Fibroblast of peridontal ligament (primary cell): ENCODE results near the gene USP40.

Experiments used
- DNase-seq: peaks from one replicate; pipeline ENCODE4 v3.0.0-alpha.2; 2010; ENCODE audit errors: extremely low read depth

USP40 gene

DNA sequence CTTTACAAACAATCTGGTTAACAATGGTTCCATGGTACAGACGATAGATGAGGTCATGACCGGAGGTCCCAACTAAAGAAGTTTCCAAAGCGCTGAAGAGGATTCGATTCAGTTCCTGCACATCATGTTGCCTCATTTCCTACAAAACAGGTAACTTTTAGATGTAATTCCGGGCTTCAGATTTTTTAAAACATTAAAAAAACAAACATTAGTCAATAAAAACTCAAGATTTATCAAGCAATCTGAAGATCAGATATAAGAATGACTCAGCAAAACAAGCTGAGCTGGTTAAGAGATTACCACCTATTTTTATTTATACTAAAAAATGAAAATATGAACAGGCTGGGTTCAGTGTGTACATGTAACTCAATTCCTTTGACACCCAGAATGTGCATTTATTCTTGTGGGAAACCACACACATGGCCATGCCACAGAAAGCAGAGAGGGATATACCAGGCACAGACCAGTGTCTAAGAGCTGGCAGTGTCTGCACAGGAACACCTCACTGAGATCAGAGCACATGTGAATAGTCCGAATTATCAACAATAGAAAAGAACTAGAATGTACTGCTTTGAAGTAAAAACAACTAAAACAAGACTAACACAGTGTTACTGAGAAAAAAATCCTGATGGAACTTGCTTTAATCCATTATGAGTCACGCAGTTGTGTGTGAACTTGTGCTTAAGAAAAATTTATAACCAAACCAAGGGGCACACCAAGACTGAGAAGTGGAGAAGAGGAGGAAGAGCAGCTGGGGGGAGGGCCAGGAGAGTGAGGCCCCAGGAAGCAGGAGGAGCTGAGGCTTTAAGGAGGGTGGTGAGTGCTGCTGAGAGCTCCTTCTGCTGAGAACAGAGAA is 9.5 kb downstream of the USP40 start:
- DNase-seq = peak; percentile 54

DNA sequence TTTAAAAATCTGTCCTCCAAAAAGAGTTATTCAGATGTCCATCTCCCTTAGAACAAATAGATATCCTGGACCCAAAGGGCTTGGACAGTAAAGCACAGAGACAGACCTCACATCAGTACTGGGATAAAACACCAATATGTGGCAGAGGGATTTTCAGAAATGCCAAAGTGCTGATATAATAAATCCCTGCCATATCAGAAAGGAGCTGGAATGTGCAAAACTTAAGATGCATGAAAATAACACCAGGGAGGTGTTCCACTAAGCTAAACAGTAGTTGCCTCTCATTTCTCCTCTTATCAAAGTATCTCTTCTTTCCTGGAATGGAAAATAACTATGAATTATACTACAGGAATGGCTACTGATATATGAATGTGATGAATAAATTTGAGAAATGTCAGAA is 13.2 kb downstream of the USP40 start:
- no peak for DNase-seq

DNA sequence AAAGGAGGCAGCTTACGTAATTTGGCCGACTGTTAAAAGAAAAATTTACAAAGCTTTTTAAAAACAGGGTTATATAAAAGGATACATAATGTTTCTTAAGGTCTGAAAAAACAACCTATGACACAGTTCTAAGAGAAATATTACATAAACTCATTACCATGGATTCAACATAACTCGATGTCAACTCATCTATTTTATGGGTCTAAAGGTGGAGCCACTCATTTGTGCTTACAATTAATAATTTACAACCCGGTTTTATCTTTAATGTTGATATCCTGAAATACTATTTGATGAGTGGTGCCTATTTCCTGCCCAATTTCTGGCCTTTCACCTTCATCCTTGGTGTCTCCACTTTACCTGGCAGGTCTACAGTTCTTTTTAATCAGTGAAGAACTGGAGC is 15.1 kb downstream of the USP40 start:
- no peak for DNase-seq

DNA sequence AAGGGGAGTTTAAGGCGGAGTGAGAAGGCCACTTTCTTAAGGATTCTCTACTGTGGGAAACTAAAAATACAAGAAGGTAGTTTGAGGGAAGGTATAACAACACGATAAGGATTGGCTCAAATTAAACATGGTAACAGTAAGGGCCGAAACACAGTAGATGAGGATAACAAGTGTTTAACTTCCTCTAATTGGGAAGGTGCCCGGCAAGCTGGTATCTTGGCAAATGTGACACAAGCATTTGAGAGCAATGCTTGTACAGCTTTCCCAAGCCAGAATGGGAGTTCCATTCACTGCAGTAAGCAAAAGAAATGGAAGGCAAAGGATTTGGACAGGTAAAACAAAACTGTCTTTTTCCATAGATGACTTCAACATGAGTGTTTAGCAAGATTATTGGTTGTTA is 19.8 kb downstream of the USP40 start:
- no peak for DNase-seq

DNA sequence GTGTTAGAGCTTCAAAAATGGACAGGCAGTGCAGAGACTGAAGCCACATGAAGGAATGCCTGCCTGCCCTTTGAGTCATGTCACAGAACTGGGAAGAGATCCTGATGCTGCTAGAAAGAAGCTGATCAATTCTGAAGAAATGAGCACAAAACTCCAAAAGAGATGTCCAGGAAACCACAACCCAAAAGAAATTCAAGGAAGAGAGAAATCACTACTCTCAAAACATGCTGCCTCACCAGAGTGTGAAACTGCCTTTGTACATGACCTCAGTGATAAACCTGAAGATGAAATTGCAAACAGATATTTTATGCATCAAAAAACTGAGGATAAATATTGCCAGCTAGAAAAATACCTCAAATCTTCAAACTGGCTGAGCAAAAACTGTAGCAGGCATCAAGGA is 20.5 kb downstream of the USP40 start:
- DNase-seq = no peak

DNA sequence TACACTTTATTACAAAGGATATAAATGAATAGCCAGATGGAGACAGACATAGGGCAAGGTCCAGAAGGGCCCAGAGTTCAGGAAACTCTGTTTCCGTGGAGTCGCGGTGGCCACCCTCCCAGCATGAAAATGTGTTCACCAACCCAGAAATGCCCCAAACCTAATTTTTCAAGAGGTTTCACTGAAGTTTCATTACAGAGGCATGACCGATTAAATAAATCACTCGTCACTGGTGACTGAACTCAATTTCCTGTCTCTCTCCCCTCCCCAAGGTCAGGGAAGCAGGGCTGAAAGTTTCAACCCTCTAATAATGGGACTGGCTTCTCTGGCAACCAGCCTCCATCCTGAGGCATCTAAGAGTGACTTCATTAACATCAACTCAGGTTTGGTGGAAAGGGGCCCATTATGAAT is 22.4 kb downstream of the USP40 start:
- no peak for DNase-seq

DNA sequence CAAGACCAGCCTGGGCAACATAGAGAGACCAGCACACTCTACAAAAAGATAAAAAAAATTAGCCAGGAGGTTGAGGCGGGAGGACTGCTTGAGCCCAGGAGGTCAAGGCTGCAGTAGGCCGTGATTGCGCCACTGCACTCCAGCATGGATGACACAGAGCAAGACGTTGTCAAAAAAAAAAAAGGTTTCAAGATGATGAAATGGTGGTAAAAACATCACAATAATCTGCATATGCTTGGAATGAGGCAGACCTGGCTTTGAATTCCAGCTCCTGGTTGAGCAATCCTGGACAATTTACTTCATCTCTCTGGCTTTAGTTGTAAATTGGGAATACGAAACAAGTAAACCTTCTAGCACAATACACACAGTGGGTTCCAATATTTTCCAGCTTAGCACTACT is 24.1 kb downstream of the USP40 start:
- DNase-seq = peak; percentile 90

DNA sequence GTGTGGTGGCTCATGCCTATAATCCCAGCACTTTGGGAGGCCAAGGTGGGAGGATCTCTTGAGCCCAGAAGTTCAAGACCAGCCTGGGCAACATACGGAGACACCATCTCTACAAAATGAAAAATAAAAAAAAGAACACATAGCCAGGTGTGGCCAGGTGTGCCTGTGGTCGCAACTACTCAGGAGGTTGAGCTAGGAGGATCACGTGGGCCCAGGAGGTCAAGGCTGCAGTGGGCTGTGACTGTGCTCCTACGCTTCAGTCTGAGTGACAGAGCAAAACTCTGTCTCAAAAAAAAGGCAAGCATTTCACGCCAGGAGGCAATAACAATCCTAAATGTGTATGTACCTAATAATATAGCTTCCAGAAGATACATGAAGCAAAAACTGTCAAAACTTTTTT is 27.8 kb downstream of the USP40 start:
- no peak for DNase-seq

DNA sequence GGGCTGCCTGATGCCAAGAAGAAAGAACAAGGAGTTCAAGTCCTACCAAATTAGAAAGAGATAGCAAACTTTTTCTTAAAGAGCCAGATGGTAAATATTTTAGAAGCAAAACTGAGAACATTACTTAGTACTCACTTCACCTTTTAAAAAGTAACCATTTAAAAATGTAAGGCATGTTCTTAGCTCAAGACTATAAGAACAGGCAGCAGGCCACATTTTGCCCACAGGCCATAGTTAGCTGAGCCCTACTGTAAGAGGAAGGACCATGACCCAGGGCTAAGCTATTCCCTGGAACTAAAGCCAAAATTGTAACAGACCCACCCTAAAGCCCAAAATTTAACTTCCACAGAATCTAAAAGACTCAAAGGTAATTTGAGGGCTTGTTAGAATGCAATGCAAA is 31.3 kb downstream of the USP40 start:
- DNase-seq = no peak

DNA sequence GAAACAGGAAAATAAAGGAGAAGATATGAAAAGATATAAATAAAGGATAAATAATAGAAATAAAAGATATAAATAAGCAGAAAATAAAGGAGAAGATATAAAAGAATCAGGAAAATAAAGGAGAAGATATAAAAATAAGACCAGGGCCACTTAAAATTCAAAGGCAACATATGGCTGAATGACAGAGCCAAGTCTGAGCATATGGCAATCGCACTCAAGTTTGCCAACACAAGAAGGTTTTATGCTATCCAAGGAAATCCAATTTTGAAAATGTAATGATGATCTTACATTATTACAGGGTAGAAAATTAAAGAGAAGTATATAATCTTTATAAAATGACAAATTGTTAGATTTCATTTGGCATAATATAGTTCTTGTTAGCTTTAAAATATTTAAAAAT is 33.6 kb downstream of the USP40 start:
- no peak for DNase-seq

DNA sequence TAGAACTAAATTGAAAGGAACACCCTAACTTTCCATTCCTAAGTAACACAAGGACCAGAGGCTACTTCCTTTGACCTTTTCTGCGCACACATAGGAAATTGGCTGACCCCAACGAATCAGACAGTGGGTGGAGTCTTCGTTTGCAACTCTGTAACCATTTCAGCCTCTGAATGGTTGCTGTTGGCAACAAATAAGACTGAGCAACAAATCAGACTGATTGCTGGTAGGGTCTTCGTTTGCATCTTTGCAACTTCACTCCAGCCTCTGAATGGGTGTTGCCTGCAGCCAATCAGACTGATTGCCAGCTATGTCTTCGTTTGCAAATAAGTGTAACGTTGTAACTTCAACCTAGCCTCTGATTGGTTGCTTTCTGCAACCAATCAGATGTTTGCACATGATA is 34.6 kb downstream of the USP40 start:
- no peak for DNase-seq

DNA sequence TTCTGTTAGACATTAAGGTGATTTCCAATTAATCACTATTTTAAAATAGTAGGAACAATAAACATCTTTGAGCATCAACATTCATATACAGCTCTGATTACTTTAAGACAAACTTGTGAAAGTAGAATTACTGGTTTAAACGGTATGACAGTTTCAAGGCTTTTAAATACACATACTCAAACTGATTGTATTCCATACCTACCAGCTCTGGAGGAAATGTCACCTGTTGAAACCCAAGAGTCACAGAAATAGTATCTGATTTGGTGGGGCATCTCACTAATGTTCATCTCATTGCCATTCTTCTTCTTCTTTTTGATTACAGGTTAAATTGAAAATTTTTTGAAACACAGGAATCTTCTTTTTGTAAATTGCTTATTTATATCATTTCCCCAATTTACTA is 36.2 kb downstream of the USP40 start:
- no peak for DNase-seq

DNA sequence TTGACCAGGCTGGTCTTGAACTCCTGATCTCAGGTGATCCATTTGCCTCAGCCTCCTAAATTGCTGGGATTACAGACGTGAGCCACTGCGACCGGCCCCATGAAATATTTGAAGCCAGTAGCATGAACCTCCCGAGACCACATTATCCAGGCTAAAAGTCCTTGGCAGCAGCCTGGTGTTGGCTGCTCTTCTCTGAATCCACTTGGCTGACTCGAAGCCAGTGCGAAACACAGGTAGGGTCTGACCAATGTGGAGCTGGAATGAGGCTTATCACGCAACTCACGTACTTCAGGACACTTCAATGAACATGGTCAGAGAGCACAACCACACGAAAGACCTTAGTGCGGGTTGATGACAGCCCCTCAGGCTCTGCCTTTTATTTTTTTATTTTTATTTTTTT is 38.4 kb downstream of the USP40 start:
- DNase-seq = no peak

DNA sequence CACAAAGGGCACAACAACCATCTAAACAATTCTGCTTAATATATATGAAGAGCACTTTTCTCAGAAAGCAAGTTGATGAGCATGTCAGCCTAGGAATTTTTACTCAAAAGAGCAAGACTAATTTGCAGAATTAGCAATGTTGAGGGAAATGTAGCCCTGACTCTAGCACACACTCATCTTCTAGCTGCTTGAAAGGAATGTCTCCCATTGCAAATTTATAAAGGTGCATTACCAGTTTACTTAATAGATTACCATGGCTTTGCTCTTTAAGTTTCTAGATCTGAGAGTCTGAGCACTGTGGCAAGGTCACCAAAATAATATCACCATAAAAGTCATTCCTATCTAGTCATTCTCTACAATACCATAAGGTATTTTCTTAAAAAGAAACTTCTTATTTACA is 40.8 kb downstream of the USP40 start:
- no peak for DNase-seq

DNA sequence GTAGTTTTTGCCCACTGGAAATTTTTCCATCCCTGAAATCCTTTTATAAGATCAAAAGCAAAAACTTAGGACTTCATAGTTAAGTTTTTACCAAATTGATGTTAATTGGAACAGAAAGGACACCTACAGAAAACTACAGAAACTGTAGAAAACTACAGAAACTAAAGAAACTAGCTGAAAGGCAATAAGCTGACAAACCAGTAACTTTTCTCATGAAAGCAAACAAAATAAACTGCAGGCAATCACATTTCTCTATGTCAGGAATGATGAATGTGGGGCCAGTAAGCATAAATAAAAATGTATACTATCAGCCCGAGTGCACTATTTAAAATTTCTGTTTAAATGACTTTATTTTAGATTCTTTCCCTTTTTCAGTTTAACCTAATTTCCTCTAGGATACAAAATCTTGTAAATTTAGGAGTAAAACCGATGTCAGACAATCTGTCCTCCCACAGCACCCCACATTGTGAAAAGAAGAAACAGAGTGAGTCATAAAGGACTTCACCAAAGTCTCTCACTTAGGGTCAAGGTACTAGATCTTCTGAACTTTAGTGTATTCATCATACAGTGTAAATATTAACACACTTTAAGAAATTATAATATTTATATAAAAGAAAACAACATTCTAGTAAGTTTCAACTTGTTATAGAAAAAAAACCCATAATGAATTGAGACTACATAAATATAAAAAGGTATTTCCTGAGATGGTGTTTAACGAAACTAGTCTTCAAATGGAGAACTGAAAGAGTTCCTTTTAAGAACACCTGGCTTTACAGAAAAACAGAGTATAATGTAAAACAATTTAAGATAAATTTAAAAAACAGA is 46.6 kb downstream of the USP40 start:
- no peak for DNase-seq

DNA sequence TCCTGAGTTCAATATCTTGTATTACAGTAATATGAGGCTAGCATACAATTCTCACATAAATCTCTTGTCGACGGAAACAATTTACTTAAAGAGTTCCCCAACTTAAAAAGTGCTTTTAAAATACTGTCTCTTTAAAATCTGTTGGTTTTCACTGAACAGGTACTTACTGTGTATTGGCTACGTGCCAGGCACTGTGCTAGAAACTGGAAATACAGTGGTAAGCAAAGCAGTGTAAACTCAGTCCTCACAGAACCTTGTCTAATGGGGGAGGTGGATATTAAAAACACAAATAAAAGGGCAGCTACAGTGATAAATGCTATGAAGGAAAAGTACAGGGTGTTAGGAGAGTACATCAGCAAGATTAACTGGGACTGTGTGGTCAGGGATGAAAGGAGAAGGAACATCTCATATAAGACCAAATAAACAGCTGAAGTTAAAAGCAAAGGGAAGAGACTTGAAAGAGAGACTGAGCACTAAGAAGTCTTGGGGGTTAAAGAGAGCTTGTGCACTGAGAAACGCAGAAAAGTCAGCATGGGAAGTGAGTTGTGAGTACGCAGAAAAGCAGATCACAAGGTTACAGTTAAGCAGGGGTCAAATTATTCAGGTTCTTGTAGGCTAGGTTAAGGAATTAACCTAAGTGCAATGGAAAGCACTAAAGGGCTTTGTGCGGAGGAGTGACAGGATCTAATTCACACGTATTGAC is 52.5 kb downstream of the USP40 start:
- no peak for DNase-seq

DNA sequence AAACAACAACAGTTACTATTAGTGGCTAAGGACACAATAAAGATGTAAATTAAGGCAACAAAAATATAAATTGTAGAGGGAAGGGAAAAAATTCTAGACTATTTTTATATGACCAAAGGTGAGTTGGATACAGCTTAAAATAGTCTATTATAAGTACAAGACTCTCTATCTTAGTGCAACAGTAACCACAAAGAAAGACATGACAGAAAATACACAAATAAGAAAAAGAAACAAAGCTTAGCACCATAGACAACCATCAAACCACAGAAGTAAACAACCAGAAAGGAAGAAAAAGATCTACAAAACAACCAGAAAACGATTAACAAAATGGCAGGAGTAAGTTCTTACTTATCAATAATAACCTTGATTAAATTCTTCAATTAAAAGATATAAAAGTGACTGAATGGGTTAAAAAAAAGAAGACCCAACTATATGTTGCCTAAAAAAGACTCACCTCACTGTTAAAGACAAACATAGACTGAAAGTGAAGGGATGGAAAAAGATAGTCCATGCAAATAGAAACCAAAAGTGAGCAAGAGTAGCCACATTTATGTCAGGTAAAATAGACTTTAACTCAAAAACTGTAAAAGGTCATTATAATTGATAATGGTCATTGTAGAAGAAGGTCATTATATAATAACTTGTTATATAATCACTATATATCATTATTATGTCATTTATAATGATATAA is 62.5 kb downstream of the USP40 start:
- DNase-seq = no peak

DNA sequence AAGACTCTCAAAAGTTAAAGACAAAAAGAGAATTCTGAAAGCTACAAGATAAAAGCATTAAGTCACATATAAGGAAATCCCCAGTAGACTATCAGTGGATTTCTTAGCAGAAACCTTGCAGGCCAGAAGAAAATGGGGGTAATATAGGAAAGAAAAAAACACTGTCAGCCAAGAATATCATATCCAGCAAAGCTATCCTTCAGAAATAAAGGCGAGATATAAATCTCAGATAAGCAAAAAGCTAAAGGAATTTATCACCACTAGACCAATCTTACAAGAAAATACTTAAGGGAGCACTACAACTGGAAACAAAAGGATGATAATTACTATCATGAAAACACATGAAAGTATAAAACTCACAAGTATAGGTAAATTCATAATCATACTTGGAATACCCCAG is 63.1 kb downstream of the USP40 start:
- DNase-seq = no peak

DNA sequence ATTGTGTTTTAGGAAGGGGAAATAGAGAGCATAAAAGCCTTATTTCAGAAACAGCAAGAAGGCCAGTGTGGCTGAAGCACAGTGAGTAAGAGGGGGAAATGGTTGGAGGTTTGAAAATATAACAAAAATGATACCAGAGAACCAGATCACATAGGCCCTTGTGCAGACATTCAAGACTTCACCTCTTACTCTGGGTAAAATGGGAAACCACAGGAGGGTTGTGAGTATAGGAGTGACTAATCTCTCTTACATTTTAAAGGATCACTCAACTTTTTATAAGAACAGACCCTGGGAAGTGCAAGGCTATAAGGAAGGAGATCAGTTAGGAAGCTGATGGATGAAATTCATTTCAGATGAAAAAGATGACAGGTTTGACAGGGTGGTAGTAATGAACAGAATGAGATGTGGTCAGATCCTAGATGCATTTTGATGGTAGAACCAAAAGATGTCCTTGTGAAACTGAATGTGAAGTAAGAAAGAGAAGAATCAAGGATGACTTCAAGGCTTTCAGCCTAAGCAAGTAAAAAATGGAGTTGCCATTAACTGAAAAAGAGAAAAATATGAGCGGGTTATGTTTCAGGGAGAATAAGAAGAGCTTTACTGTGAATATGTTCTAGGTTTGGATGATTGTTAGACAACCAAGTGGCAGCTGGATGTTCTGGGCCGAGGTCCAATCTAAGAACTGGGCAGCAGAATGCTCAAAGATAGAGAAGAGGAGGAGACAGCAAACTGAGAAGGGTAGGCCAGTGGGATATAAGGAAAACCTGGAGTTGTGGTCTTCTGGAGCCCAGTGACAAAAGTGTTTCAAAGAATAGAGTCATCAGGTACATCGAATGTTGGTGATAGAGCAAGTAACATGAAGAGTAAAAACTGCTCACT is 65.1 kb downstream of the USP40 start:
- DNase-seq = peak; percentile 58

DNA sequence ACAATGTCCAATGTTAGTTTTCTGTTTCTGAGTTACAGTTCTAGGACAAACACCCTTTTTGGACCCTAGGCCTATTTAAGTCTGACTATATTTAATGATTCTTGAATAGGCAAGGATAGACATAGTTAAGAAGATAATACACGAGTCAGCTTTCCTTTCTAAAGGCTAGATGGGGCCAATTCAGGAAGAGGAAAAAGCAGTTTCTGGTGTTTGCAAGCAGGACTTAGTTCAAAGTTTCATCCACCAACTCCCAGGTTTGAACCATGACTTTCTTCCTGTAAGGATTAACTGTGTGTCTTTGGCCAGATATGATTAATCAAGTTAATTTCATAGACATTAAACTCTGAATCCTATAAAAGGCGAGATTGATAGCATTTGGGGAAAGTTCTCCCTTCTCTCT is 66.7 kb downstream of the USP40 start:
- no peak for DNase-seq

DNA sequence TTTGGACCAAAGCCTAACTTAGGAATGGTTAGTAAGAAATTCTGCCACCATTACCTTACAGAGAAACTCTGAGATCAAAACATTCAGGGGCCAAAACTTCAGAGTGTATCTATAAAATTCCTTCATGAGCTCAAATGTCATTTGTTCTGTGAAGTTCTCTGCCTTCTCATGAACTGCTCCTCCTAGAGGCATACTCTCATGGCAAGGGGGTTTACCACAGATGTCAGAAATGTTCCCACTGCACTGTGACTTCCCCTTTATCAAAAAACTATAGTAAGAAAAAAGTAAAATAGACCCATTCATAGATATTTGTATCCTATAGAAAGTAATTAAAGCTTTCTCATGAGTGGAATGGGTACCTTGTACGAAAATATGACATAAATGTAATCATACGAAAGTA is 68.5 kb downstream of the USP40 start:
- DNase-seq = no peak
